NCI-H1417 treated with DMSO at 0.1 percent for 48 hours (cell line): ENCODE results near the gene JARID2.

Experiments
- DNase-seq: peaks from one replicate; lab custom pipeline; 2025; lab: John Stamatoyannopoulos, UW

Gene JARID2

GRCh38 chr6:15470746-15471145 lies 224.9 kb downstream of the JARID2 start:
- DNase-seq, result no peak

GRCh38 chr6:15472621-15473020 lies 226.8 kb downstream of the JARID2 start:
- no peak for DNase-seq

- no peak for DNase-seq
These were observed 227.3 kb downstream of the JARID2 start for GRCh38 chr6:15473174-15473573.

GRCh38 chr6:15473741-15474161 lies 227.9 kb downstream of the JARID2 start:
- no peak for DNase-seq

- DNase-seq, result no peak
These were observed 228.3 kb downstream of the JARID2 start for GRCh38 chr6:15474196-15474595.

- DNase-seq, result no peak
These were observed 229.4 kb downstream of the JARID2 start for GRCh38 chr6:15475261-15475660.

- no peak for DNase-seq
These were observed 230.0 kb downstream of the JARID2 start for GRCh38 chr6:15475872-15476271.

GRCh38 chr6:15476631-15477380 lies 230.9 kb downstream of the JARID2 start:
- DNase-seq, result no peak

GRCh38 chr6:15477746-15478145 lies 231.9 kb downstream of the JARID2 start:
- DNase-seq, result no peak

GRCh38 chr6:15479761-15480160 lies 233.9 kb downstream of the JARID2 start:
- no peak for DNase-seq

- DNase-seq, result no peak
These were observed 234.7 kb downstream of the JARID2 start for GRCh38 chr6:15480525-15480924.

GRCh38 chr6:15481390-15482291 lies 235.8 kb downstream of the JARID2 start:
- DNase-seq, result no peak

- no peak for DNase-seq
These were observed 237.2 kb downstream of the JARID2 start for GRCh38 chr6:15483060-15483459.

- no peak for DNase-seq
These were observed 238.3 kb downstream of the JARID2 start for GRCh38 chr6:15484140-15484539.

GRCh38 chr6:15484821-15485220 lies 239.0 kb downstream of the JARID2 start:
- no peak for DNase-seq

- DNase-seq, result no peak
These were observed 240.1 kb downstream of the JARID2 start for GRCh38 chr6:15485936-15486335.

- no peak for DNase-seq
These were observed 241.4 kb downstream of the JARID2 start for GRCh38 chr6:15487262-15487661.

GRCh38 chr6:15489261-15489962 lies 243.5 kb downstream of the JARID2 start:
- no peak for DNase-seq

- DNase-seq, result no peak
These were observed 244.6 kb downstream of the JARID2 start for GRCh38 chr6:15490242-15491100.

- DNase-seq, result no peak
These were observed 245.6 kb downstream of the JARID2 start for GRCh38 chr6:15491255-15491985.

GRCh38 chr6:15491986-15492269 lies 246.1 kb downstream of the JARID2 start:
- DNase-seq, result no peak
